22Rv1 (cell line): ENCODE data around the gene ADORA1.

Experiments used
- H3K27ac ChIP-seq: fragments of 450-650 bp; 2 replicates; pipeline ENCODE4 v1.5.1; 2017
- ZFX ChIP-seq: fragments of 450-650 bp; IDR thresholded peaks from 2 replicates; pipeline ENCODE4 v1.6.1; 2017; ENCODE audit warnings: antibody characterized with exemption, borderline replicate concordance
- TF ChIP-seq, protein P1 (sequence below): fragments of 450-650 bp; IDR thresholded peaks from 2 replicates; pipeline ENCODE4 v1.5.1; 2017; ENCODE audit warnings: mild to moderate bottlenecking

ADORA1 gene

DNA sequence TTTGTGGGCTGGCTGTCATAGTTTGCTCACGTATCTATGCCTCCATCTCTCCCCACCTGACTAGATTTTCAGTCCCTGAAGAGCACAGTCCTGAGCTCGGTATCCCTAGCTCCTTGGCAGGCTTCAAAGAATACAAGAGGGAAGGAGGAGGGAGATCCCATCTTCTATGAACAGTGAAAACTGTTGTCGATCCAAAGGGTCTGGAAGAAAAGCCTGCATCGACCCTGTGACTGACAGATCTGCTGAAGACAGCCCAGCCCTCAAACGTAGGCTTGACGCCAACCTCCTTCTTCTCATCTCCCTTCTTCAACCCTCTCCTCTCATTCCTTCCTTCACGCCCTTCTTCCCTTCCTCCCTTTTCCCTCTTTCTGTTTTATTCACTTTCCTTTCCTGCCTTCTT, 13.3 kb upstream of the ADORA1 start:
- no peak overlapping the region for H3K27ac ChIP-seq
- TF ChIP-seq ZFX, result no peak
- TF ChIP-seq, protein P1, sequence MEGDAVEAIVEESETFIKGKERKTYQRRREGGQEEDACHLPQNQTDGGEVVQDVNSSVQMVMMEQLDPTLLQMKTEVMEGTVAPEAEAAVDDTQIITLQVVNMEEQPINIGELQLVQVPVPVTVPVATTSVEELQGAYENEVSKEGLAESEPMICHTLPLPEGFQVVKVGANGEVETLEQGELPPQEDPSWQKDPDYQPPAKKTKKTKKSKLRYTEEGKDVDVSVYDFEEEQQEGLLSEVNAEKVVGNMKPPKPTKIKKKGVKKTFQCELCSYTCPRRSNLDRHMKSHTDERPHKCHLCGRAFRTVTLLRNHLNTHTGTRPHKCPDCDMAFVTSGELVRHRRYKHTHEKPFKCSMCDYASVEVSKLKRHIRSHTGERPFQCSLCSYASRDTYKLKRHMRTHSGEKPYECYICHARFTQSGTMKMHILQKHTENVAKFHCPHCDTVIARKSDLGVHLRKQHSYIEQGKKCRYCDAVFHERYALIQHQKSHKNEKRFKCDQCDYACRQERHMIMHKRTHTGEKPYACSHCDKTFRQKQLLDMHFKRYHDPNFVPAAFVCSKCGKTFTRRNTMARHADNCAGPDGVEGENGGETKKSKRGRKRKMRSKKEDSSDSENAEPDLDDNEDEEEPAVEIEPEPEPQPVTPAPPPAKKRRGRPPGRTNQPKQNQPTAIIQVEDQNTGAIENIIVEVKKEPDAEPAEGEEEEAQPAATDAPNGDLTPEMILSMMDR, result no peak

DNA sequence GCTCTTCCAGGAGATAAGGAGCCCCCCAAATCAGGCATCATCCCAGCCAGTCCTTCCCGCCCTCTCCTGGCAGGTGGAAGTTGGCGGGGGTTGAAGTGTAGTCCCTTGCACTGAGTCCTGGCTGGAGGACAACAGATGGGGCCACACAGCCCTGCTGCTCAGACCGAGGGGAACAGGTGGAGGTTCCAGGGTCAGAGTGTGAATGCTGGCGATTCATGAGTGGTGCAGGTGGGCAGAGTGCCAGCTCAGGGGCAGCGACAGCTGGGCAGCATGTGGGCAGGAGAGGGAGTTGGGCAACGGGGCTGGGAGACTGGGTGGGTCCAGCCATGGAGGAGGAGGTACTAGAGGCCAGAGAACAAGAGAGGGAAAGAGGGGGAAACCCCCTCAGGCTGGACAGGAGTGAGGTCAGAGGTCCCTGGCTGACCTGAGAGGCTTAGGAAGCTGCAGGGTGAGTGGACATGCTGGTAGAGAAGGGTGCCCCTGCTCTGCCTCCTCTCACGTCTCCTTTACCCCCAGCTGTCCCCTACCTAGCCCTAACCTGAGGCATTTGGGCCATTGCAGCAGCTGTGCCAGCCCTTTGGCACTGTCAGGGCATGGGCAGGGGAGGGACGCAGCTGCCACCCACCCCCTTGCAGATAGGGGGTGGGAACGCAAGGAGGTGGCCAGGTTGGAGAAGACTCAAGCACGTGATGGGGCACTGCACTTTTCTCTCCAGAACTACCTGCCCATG, 11.3 kb upstream of the ADORA1 start:
- no peak overlapping the region for H3K27ac ChIP-seq
- no peak for TF ChIP-seq ZFX
- TF ChIP-seq, protein P1, result no peak

DNA sequence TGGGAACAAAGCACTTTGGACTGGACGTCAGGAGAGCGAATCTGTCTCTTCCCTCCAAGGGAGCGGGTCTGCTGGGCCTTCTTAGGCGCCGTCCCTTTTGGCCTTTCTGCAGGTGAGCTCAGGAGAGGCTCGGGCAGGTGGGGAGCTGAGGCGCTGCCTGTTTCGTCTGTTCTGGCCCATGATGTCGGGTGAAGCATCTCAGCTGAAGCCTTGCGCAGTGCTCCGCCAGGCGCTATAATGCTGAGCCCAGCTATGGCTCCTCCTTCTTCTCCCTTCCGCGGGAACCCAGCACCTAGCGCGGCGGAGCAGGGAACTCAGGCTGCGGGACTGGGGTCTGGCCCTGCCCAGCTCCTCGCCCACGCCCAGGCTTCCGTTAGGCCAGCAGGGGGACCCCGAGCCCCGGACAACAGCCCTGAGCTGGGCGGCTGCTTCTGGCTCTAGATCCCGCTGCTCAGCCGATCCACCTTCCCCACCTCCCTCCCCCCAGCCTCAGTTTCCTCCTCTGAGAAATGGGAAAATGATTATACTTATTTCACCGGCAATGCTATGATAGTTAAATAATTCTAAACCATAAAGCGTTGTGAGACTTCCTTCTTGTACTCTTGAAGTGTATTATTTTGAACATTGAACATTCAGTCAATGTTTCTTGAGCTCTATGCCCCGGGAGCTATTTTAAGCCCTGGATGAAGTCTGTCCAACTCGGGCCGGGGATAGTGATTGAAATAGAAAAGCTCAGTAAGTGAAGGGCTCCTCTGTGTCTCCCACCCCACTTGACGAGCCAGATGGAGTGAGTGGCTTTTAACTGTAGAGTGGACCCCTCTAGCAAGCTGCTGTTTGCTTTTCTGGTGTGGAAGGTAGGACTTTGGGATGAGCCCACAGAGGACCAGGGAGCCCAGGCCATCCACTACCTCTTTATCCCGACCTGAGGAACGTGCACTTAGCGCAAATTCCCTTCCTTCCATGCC, 9.6 kb upstream of the ADORA1 start:
- TF ChIP-seq ZFX, result no peak
- TF ChIP-seq, protein P1, result peak; percentile 82
- H3K27ac ChIP-seq, result no peak overlapping the region

DNA sequence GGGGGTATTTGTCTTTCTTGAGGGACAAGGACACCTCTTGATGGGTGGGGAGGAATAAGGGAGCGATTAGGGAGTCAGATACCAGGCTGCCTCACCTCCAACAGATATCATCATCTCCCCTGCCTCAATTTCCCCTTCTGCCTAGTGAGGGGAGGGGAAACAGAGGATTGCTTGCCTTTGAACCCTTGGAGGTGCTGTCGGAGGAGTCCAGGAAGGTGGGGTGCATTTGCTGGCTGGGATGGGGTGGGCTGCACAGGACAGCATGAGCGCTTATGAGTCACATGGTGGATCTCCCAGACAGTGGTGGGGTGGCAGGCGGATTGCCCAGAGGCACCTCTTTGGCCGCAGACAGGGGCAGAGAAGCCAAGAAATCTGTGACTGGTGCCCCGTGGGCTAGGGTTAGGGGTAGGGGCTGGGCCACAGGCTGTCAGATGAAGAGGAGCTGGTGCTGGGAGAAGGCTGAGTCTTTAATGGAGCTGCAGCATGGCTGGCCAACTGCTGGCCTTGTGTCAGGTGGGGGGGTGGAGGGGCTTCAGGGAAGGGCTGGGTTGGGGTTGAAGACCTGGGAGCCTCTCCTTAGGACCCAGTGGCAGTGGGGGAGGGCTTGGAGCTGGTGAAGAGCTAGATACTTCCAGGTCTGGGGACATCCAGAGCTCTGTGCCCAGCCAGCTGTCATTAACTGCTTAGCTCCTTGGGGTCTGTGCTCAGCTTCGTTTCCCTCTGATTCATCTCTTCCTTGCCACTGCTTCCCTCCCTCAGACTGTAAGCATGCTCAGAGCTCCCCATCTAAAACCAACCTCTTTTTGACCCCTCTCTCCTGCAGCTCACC, 7.0 kb upstream of the ADORA1 start:
- H3K27ac ChIP-seq, result no peak overlapping the region
- TF ChIP-seq, protein P1, result no peak
- no peak for TF ChIP-seq ZFX

DNA sequence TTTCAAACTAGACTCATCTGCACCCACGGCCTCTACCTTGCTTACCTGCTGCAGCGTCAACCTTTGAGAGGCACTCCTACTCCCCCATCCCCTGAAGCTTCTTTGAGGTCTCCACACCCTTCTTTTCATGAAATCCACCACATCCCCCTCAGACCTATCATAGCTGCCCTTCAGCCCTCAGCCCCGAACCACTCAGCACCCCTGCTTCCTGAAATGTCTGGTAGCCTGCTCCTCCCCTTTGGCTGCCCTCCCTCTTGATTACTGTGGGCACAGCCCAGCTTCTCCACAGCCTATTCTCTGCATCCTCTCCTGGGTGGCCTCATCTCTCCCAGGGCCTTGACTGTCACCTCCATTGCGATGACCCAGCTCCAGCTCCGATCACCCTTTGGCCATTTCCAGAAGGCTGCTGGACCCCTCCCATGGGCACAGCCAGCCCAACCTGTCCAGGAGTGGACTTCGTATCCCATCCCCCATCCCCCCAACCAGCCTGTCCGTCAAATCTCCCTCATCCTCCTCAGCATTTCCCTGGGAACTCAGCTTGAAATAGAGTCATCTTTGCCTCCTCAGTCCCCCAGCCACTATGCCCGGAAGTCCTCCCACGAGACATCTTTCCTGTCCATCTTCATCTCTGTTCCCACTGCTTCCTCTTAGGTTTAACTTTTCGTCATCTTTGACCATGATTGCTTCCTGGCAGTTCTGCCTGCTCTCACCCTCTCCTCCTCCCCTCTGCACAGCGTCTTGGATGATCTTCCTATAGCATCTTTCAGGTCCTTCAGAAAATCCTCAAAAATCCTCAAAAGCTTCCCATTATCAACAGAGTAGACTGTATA, 6.1 kb upstream of the ADORA1 start:
- TF ChIP-seq ZFX, result no peak
- TF ChIP-seq, protein P1, result no peak
- H3K27ac ChIP-seq, result no peak overlapping the region

DNA sequence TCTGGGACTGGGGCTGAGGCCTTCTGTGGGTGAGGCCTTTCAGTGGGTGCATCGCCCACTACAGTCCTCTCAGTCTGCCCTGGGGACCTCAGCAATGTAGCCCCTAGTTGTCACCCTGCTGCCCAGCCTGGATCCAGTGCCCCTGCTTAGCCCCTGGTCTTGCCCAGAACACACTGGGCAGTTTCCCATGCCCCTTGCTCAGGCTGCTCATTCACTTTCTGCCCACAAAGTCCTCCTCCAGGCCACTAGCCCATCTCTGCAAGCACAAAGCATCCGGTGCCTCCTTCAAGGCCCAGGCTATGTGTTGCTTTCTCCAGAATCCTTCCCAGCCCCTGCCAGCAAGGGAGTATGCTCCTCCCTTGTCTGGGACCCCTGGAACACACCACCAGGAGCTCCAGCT, 5.4 kb upstream of the ADORA1 start:
- no peak overlapping the region for H3K27ac ChIP-seq
- no peak for TF ChIP-seq ZFX
- TF ChIP-seq, protein P1, result no peak
